DMS 273 (cell line): Measurements from ENCODE around the gene MST1.

ENCODE experiments used
- DNase-seq: peaks from one replicate; lab custom pipeline; 2025; ENCODE audit not compliant: unreplicated experiment; lab: John Stamatoyannopoulos, UW

The MST1 gene

GRCh38 chr3:49639551-49639950 lies 49.7 kb downstream of the MST1 start:
- no peak for DNase-seq

- peak; percentile 14 for DNase-seq
Measured at GRCh38 chr3:49638445-49638844, 50.8 kb downstream of the MST1 start.

GRCh38 chr3:49636883-49637609 lies 52.2 kb downstream of the MST1 start:
- DNase-seq, result no peak

DNA sequence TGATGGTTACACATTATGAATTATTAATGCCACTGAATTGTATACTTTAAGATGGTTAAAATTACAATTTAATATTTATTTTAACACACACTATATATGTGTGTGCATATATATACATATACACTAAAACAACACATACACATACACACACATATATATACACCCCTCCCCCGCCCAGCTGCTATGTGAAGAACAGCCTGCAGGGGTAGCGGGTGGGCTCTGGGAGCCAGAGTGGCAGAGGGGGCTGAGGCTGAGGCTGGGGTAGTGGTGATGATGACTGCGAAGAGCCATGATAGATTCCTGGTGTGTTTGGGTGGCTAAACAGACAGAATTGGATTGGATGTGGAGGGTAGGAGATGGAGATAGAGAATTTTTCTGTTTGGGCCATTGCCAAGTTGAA lies 54.5 kb downstream of the MST1 start:
- DNase-seq, result peak; percentile 23
